Stimulated activated CD4-positive, alpha-beta T cell treated with anti-CD3 and anti-CD28 coated beads, Interleukin-4, amount 100 ng/mL, for 1 hour (primary cell): ENCODE measurements around the gene OSCAR.

Experiments used
- DNase-seq: peaks from one replicate; pipeline ENCODE4 v3.0.0-alpha.2; 2020

Gene OSCAR

DNA sequence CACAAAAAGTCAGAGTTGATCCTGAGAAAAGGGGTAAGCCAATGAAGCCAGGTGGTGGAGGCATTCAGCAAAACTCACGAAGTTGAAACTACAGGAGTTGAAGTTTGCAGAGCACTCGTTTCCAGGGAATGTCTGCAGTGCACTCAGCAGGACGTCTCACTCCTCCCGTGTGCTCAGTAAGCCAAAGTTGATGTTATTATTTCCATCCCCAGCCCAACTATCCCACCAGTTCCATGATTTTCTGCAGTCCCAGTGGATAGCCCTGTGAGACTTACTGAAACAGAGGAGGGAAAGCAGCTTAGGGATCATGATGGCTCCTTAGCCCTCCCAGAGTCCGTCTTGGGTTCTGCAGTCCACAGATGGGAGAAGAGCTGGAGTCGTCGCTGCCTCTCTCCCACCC lies 19.6 kb downstream of the OSCAR start, which contains the start of gene TARM1:
TSS of gene TARM1 (minus strand) at position 334 of the 400 bp plus-strand sequence. CDS start at position 309, 25 bp downstream.
- DNase-seq: no peak

DNA sequence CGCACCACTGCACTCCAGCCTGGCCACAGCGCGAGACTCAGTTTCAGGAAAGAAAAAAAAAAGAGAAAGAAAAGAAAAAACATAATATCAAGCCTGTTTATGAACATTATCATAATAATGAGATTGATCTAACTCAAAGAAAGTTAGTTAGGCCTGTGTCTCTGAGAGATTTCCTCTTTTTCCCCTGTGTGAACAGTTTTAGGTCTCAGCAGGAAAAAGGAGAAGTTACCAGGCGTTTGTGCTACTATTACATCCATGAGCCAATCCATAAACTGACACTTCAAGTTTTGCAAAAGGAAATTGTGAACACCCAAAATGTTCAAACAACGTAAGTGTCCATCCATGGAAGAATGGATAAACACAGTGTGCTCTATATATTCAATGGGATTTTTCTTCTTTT lies 23.3 kb downstream of the OSCAR start:
- no peak for DNase-seq

- no peak for DNase-seq
These were observed 25.8 kb downstream of the OSCAR start for GRCh38 chr19:54074851-54075250.

- DNase-seq: no peak
These were observed 26.8 kb downstream of the OSCAR start for GRCh38 chr19:54073829-54074228.

DNA sequence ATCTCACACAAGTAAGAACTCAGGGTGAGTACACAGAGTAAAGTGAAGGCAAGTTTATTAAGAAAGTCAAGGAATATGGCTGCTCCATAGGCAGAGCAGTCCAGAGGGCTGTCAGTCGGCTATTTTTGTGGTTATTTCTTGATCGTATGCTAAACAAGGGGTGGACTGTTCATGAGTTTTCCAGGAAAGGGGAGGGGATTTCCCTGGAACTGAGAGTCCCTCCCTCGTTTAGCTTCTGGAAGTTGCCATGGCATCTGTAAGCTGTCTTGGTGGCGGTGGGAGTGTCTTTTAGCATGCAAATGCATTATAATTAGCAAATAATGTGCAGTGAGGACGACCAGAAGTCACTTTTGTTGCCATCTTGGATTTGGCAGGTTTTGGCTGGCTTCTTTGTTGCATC lies 31.1 kb downstream of the OSCAR start:
- DNase-seq: no peak

DNA sequence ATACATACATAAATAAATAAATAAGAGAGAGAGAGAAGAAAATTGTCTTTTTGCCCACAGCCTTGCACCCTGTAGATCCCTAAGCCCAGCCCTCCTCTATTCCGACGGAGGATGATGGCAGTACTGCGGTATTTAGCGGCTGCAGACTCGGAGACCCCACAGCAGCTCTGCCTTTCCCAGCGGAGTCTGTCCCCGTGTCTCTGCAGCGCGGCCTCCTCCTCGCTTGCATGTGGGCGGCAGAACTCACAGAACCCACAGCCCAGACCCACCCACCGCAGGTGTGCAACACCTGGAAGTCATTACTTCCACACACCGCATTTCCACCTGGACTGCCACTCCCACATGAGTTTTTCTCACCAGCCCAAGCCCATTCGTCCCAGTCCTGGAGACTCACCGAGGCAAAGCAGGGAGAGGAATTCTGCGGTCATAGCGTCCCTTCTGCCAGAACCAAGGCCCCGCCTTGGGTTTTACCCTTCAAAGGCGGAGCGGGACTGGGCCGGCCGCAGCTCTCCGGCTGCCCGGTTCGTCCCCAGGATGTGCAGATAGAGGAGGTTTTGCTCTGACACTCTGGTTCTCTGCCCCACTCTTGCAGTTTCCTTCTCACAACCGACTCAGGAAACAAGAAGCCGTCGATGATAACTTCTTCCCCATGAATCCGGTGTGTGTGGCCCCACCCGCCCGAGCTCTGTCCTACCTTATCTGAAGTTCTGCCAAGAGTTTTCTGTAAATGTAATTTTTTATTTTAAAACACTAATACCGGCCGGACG lies 37.1 kb downstream of the OSCAR start, which contains the start of gene VSTM1:
TSS of gene VSTM1 (minus strand) at position 548 of the 767 bp plus-strand sequence. CDS start at position 428, 120 bp downstream.
- no peak for DNase-seq

DNA sequence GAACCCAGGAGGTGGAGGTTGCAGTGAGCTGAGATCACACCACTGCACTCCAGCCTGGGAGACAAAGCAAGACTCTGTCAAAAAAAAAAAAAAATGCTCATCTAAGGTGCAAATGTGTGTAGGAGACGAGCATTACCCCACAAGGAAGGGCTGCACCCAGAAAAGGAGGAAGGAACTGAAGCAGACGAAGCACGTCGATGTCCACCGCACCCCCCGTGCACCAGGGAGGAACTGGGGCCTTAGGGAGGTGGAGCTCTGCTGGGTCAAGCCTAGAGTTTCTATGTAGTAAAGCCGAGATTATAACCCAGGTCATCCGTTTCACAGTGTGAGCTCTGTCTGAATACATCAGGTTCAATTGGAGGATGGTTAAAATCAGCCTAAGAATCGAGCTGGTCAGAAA lies 38.0 kb downstream of the OSCAR start:
- DNase-seq: no peak

DNA sequence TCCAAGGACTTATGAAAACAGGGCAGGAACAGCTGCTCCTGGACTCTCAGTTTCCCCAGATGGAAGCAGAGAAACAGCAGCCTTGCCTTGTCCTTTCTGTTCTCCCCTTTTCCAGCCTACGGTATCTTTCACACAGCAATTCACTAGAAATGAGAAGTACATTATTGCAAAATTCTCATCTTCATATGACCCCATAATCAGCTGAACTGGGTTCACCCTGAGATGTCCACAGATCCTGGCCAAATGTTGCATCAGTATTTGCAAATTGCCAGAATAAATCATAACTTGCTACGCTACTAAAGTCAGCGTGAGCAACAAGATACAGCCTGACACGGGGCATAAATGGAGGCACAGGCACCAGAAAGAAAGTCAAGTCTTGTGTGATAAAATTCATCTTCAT lies 53.0 kb downstream of the OSCAR start:
- DNase-seq: no peak

- DNase-seq: no peak
These were observed 54.8 kb downstream of the OSCAR start for GRCh38 chr19:54045771-54046170.
